Posterior cingulate gyrus (tissue), 11 donors: ENCODE measurements around the gene DEK.
"Not testable (repeated sequence)": the region's sequence is repeated elsewhere in the genome, so short reads cannot be mapped to it uniquely, and the experiment has no call there.

Source experiments
- DNase-seq, 10 donors: peaks; one replicate each; pipeline versions ENCODE4 v3.0.0 to v3.0.0-alpha.2; 2020 to 2021; ENCODE audit warnings: mixed read lengths in 3 of 10
- intact Hi-C: fragments of 100-400 bp; cut with DNase I; formaldehyde crosslinking; loops from one replicate; pipeline ENCODE4 v1.15.1; 2023

The DEK gene

DNA sequence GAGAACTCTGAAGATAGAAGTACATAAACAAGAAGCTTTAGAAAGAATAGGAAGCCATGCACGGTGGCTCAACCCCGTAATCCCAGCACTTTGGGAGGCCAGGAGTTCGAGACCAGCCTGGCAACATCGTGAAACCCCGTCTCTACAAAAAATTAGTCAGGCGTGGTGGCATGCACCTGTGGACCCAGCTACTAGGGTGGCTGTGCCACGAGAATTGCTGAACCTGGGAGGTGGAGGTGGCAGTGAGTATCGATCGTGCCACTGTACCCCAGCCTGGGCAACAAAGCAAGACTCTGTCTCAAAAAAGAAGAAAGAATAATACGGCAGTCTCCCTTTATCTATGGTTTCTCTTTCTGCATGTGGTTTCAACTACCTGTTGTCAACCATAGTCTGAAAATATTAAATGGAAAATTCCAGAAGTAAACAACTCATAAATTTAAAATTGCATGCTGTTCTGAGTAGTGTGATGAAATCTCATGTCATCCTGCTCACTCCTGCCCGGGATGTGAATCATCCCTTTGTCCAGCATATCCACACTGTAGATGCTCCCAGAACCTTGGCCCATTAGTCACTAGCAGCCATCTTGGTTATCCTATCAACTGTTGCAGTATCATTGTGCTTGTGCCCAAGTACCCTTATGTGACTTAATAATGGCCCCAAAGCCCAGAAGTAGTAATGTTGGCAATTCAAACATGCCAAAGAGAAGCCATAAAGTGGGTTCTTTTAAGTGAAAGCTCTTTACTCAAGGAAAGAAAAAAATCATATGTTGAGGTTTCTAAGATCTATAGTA is 22.1 kb downstream of the DEK start:
- intact Hi-C loops = no loop called here
- no peak for DNase-seq

- no peak for DNase-seq
- intact Hi-C loops = no loop called here
These were observed 22.9 kb downstream of the DEK start for GRCh38 chr6:18241208-18242038.

DNA sequence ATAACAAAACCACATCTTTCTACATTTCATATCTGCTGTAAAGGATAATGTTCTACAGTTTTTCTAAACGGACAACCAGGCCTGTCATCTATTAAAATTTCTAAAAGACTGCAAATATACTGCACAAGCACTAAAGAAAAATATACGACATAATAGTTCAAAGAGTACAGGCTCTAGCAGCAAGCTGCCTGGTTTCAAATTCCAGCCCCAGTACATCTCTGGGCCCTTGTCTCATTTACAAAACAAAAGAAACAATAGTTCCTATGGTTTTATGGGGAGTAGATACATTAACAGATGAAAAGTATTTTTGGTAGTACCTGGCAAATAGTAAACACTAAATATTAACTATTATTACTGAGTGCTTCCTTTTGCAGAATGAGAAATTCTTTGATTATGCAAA is 24.1 kb downstream of the DEK start:
- no peak for DNase-seq
- intact Hi-C loops = no loop called here

DNA sequence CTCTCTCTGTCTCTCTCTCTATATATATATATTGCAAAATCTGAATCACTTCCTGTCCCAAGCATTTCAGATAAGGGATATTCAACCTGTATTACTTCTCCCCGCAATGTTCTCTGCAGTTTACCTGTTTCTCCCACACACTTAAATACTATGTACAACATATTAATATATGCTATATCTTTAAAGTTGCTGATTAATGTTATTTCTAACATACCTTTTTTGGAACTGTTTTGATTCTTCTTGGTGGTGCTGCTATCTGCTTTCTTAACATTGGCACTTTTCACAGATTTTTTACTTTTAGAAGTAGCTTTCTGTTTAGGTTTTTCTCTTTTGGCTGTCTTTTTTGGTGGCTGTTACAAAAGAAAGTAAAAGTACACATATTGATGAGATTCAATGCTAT is 27.2 kb downstream of the DEK start:
- DNase-seq = no peak
- intact Hi-C loops = no loop called here

DNA sequence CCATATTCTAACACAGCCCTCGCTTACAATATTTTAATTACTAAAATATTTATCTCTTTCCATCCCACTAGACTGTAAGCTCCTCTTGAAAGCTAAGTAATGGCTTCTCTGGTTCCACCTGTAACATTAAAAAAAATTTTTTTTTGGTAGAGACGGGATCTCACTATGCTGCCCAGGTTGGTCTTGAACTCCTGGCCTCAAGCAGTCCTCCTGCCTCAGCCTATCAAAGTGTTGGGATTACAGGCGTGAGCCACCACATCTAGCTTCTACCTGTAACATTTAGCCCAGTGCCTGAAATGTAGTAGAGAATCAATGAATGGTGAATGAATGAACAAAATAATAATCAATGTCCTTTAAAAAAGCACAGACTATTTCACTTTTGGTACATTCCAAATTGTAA is 28.8 kb downstream of the DEK start:
- DNase-seq = no peak
- intact Hi-C loops = no loop called here

- no peak for DNase-seq
- intact Hi-C loops = no loop called here
These were observed 29.8 kb downstream of the DEK start for GRCh38 chr6:18234564-18234963.

- intact Hi-C loops, DNase-seq: not testable (repeated sequence)
These were observed 30.6 kb downstream of the DEK start for GRCh38 chr6:18233770-18234169.

- intact Hi-C loops = not testable (repeated sequence)
These were observed 32.5 kb downstream of the DEK start for GRCh38 chr6:18231856-18232255.

DNA sequence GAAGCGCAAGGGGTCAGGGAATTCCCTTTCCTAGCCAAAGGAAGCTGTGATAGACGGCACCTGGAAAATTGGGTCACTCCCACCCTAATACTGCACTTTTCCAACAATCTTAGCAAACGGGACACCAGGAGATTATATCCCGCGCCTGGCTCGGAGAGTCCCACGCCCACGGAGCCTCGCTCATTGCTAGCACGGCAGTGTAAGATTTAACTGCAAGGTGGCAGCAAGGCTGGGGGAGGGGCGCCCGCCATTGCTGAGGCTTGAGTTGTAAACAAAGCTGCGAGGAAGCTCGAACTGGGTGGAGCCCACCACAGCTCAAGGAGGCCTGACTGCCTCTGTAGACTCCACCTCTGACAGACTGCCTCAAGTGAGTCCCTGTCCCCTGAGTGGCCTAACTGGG is 35.7 kb downstream of the DEK start:
- intact Hi-C loops, DNase-seq: not testable (repeated sequence)

More at GRCh38 chr6:18231856-18232255, 32.5 kb downstream of the DEK start:
- DNase-seq = not testable (repeated sequence)

- intact Hi-C loops, DNase-seq: not testable (repeated sequence)
These were observed 37.2 kb downstream of the DEK start for GRCh38 chr6:18227166-18227565.

- DNase-seq, intact Hi-C loops: not testable (repeated sequence)
These were observed 37.8 kb downstream of the DEK start for GRCh38 chr6:18226451-18227105.

GRCh38 chr6:18221288-18221615 is 43.1 kb downstream of the DEK start:
- no peak for DNase-seq
- intact Hi-C loops = no loop called here

DNA sequence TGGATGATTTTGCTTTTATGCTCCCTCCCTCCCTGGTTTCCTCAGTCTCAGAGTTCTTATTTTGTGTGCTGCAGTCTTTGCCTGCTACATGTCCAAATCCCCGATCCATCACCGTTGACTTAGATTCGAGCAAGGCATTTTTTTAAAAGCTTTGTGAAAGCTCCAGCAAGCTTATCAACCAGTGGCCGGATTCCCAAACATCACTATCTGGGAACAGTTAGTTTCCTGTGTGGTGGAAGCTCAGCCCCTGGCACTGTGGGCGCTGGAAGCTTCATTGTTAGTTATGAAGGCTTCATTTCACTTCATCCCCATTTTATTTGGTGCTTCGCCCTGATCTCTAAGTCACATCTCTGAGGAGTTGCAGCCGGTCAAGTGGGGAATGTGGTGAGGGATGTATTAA is 44.7 kb downstream of the DEK start:
- no peak for DNase-seq
- intact Hi-C loops = no loop called here

- intact Hi-C loops = no loop called here
- DNase-seq = no peak
These were observed 46.1 kb downstream of the DEK start for GRCh38 chr6:18218233-18218632.

DNA sequence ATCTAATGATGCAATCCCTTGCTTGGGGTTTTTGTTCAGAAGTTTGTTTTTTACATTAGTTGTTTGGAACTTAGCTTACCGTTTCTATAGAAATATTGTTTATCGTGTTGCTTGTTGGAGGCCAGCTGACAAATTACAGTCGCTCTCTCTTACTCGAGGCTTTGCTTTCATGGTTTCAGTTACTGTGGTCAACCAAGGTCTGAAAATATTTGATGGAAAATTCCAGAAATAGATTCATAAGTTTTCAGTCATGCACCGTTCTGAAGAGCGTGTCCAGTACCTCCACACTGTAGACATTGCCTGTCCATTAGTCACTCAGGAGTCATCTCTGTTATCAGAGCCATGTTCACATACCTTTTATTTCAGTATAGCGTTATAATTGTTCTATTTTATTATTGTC is 47.9 kb downstream of the DEK start:
- no peak for DNase-seq
- intact Hi-C loops = no loop called here

DNA sequence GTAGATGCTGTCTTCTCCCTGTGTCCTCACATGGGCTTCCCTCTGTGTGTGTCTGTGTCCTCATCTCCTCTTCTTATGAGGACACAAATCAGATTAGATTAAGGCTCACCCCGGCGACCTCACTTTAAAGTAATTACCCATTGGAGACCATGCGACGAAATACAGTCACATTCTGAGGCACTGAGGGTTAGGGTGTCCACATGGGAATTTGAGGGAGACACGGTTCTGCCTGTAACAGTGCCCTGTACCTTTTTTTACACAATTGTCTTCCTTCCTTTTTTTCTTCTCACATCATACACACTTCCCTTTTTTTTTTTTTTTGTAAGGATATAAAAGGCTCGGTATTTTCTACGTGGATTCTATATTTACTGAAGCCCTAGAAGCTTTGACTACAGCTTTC is 48.9 kb downstream of the DEK start:
- DNase-seq = no peak
- intact Hi-C loops = no loop called here

DNA sequence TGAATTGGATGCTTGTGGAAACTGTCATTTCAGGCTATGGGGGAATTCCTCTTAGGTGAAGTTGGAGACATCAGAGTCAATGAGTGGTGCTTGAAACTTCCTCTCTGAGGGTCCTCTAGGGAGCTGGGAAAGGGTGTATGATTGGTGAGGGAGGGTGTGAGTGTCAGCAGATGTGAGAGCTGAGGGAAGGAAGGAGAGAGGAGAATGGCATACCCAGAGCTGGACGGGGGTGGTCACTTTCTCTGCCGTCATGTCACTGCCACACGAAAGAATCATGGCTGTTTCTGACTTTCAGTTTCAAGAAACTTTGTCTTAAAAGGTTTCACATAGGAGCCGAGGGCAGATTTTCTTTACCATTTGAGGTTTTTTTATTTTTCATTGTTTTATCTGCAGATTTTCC is 50.3 kb downstream of the DEK start:
- intact Hi-C loops = no loop called here

GRCh38 chr6:18213439-18213838 is 50.9 kb downstream of the DEK start:
- no peak for DNase-seq
- intact Hi-C loops = no loop called here

More for the DNA sequence above, 50.3 kb downstream of the DEK start:
- no peak for DNase-seq

GRCh38 chr6:18212231-18212630 is 52.1 kb downstream of the DEK start:
- intact Hi-C loops = no loop called here

GRCh38 chr6:18211338-18211737 is 53.0 kb downstream of the DEK start:
- DNase-seq = no peak
- intact Hi-C loops = no loop called here

More at GRCh38 chr6:18212231-18212630, 52.1 kb downstream of the DEK start:
- no peak for DNase-seq

DNA sequence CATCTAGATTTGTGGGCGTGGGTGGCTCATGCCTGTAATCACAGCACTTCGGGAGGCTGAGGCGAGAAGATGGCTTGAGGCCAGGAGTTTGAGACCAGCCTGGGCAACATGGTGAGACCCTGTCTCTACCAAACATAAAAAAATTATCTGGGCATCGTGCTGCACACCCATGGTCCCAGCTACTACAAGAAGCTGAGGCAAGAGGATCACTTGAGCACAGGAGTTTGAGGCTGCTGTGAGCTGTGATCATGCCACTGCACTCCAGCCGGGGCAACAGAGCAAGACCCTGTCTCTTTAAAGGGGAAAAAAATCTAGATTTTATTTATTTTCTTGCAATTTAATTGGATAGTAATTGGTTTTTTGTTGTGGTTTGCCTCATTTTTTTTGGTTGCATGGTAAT is 53.6 kb downstream of the DEK start:
- no peak for DNase-seq
- intact Hi-C loops = no loop called here
